Cardiac muscle cell (in vitro differentiated cells and primary cell): ENCODE measurements around the gene LITAF. TPM values are rescaled to one million over a fixed set of nuclear protein-coding genes. Genes with fewer than 3 reads are reported as not detected.
A peak's percentile ranks its signal among the peaks of the same experiment; 100 is the strongest.

Experiments used
- DNase-seq, 2 donors: peaks; one replicate each; pipeline versions ENCODE4 v3.0.0 to v3.0.0-alpha.2; 2010 to 2017; ENCODE audit warnings: low read depth in 1 of 2, low spot score in 1 of 2
- H3K27ac ChIP-seq: fragments of 200-600 bp; sonication (generic); 2 replicates; pipeline ENCODE4 v1.5.1; 2016
- H3K27me3 ChIP-seq: fragments of 200-600 bp; sonication (generic); 2 replicates; pipeline ENCODE4 v1.6.0; 2016; ENCODE audit warnings: control low read depth
- H3K36me3 ChIP-seq: fragments of 200-600 bp; sonication (generic); 2 replicates; pipeline ENCODE4 v1.5.1; 2016; ENCODE audit warnings: control low read depth
- H3K4me1 ChIP-seq: fragments of 200-600 bp; sonication (generic); 2 replicates; pipeline ENCODE4 v1.8.1; 2017; ENCODE audit warnings: low read depth, mild to moderate bottlenecking, mixed run types
- H3K4me3 ChIP-seq: fragments of 200-600 bp; sonication (generic); 2 replicates; pipeline ENCODE4 v1.5.1; 2016; ENCODE audit warnings: mild to moderate bottlenecking
- H3K9me3 ChIP-seq: fragments of 200-600 bp; sonication (generic); 2 replicates; pipeline ENCODE4 v1.5.1; 2017; ENCODE audit warnings: low read depth, mild to moderate bottlenecking, control low read depth
- polyA plus RNA-seq: library from polyadenylated mRNA; unstranded; fragments of >200 nt; fragmentation: Nextera tagmentation; extraction: Ambion mirVana; gene quantifications from 2 replicates; pipeline ENCODE4 v1.2.1, GENCODE V29; 2016
- total RNA-seq: library from RNA; depleted of rRNA; stranded (reverse); fragments of >200 nt; gene quantifications from 2 replicates; pipeline ENCODE4 v1.2.3, GENCODE V29; 2016
- TF ChIP-seq, protein P1 (sequence below): IDR thresholded peaks from 2 replicates; pipeline ENCODE4 v1.5.1; 2012; ENCODE audit warnings: low read depth, mild to moderate bottlenecking, low read length

The LITAF gene
- total and polyA plus RNA-seq, 2 experiments from 2014 or later: 42.1 to 43.3 TPM

DNA sequence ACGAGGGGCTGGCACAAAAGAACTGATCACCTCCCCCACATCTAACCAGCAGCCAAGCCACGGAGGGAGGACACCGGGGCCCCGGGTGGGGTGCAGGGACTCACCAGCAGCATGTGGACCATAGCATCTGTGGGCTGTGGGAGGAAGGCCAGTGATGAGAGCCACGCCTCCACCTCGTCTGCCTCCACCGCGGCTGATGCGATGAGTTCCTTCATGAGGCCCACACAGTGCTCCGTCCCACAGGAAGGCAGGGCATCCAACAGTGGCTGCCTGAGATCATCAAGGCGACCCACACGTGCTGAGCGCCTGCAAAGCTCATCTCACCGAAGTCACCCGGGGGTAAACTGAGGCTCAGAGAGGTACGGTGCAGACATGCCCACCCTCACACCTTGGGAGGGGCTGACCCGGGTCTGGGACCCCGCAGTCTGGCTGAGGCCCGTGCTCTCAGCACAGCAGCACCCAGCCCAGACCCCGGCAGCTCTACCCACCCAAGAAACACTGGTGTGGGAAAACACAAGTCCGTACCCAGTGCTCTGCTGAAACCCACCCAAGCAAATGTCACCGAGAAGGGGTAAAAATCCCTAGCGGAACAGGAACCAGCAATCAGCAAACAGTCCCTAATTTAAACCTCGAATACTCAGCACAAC is 85.9 kb downstream of the LITAF start:
- Histone ChIP-seq H3K4me3 (no peak overlapping the region), H3K36me3 (no peaks in the 10 kb centered on the region), H3K27ac (no peak overlapping the region), H3K27me3 (no peaks in the 10 kb centered on the region), H3K4me1 (peaks cover 9% of the 10 kb centered on the region), H3K9me3 (no peaks in the 10 kb centered on the region)
- no peak for DNase-seq
- TF ChIP-seq, protein P1, sequence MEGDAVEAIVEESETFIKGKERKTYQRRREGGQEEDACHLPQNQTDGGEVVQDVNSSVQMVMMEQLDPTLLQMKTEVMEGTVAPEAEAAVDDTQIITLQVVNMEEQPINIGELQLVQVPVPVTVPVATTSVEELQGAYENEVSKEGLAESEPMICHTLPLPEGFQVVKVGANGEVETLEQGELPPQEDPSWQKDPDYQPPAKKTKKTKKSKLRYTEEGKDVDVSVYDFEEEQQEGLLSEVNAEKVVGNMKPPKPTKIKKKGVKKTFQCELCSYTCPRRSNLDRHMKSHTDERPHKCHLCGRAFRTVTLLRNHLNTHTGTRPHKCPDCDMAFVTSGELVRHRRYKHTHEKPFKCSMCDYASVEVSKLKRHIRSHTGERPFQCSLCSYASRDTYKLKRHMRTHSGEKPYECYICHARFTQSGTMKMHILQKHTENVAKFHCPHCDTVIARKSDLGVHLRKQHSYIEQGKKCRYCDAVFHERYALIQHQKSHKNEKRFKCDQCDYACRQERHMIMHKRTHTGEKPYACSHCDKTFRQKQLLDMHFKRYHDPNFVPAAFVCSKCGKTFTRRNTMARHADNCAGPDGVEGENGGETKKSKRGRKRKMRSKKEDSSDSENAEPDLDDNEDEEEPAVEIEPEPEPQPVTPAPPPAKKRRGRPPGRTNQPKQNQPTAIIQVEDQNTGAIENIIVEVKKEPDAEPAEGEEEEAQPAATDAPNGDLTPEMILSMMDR: no peak

DNA sequence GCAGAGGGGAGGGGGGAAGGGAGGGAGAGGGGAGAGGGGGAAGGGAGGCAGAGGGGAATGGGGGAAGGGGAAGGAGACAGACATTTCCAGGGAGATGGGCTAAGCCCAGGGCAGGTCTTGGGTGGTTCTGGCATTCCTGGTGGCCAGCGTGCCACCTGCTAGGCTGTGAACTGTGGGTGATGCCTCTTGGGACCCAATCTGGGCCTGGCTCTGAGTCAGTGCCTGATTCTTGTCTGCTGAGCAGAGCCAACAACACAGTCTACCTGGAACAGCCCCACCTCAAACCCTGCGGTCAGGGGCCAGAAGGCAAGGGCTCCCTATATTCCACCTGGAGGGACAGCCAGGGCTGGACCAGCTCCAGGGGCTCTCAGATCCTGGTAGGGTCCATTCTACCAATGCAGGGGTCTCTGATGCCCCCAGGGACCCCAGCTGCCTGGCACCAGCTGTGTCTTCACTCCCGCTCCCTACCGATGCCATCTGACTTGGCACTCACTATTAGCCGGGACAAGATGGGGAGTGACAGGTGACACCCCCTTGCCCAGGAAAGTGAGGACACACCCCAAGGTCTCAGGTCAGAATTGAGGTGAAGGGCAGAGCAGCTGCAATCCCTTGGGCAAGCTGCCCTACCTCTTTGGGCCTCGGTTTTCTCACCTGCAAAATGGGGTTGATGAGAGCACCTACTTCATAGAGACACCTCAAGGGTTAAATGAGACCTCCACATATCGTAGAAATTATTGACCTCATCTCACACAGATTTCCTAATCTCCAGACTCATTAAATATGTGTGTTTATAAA is 87.2 kb downstream of the LITAF start:
- TF ChIP-seq, protein P1: no peak
- Histone ChIP-seq H3K27me3 (no peaks in the 10 kb centered on the region), H3K36me3 (no peaks in the 10 kb centered on the region), H3K4me1 (peaks cover 9% of the 10 kb centered on the region), H3K4me3 (no peak overlapping the region), H3K9me3 (no peaks in the 10 kb centered on the region), H3K27ac (no peak overlapping the region)
- no peak for DNase-seq

DNA sequence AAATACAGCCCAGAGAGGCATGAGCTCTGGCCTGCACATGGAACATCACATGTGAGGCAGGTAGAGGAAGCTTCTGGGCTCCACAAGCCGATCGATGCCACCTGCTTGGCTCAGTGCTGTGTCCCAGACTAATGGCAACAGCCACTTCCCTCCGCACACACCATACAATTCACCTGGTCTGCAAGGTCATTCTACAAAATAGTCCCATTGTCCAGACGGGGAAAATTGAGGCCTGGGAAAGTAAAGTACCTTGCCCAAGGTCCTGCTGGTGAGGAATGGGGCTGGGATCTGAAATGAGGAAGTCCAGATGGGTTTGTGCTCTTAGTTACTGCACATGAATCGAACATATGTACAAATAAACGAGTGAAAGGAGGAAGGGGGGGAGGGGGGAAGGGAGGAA is 88.0 kb downstream of the LITAF start:
- TF ChIP-seq, protein P1: no peak
- Histone ChIP-seq H3K36me3 (no peaks in the 10 kb centered on the region), H3K27ac (no peak overlapping the region), H3K27me3 (no peaks in the 10 kb centered on the region), H3K4me3 (no peak overlapping the region), H3K4me1 (peaks cover 9% of the 10 kb centered on the region), H3K9me3 (no peaks in the 10 kb centered on the region)
- DNase-seq: no peak

DNA sequence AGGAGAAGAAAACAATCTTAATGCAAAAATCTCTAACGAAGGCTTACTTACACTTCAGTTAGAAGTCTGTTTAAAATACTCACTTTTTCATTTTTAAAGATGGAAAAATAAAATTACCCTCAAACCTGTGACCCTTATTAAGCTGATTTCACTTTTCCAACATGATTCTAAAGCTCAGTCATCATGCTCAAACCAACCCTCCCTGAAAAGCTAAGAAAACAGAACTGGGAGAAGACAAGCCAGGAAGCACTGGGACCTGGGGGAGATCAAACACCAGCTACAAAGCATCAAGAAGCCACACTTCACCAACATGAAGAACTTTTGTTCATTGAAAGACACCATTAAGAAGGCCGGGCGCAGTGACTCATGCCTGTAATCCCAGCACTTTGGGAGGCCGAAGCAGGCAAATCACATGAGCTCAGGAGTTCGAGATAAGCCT is 88.8 kb downstream of the LITAF start:
- peak in 1 of 2 donors; percentile 77 for DNase-seq
- TF ChIP-seq, protein P1: no peak
- Histone ChIP-seq H3K27ac (peak overlapping the region; percentile 59), H3K27me3 (no peaks in the 10 kb centered on the region), H3K9me3 (no peaks in the 10 kb centered on the region), H3K4me1 (peaks cover 9% of the 10 kb centered on the region), H3K36me3 (no peaks in the 10 kb centered on the region), H3K4me3 (no peak overlapping the region)

Other genes starting within 250 kb of the LITAF start
- gene RMI2, start 241.5 kb downstream of the LITAF start, total RNA-seq: 15.7 and 21.0 TPM in 2 replicates
- gene RMI2, start 241.5 kb downstream of the LITAF start, polyA plus RNA-seq: 39.8 and 45.3 TPM in 2 replicates
- 28.3 and 34.9 TPM in 2 replicates for gene SNN, start 81.5 kb upstream of the LITAF start, total RNA-seq
- 35.3 and 41.8 TPM in 2 replicates for gene SNN, start 81.5 kb upstream of the LITAF start, polyA plus RNA-seq
- 43.0 and 46.6 TPM in 2 replicates for gene TXNDC11, start 155.9 kb upstream of the LITAF start, total RNA-seq
- gene TXNDC11, start 155.9 kb upstream of the LITAF start, polyA plus RNA-seq: 26.6 and 29.4 TPM in 2 replicates
- gene ZC3H7A, start 210.3 kb upstream of the LITAF start, total RNA-seq: 36.5 and 55.5 TPM in 2 replicates
- 44.7 and 73.5 TPM in 2 replicates for gene ZC3H7A, start 210.3 kb upstream of the LITAF start, polyA plus RNA-seq